HG03520 (cell line): ENCODE data around the gene ANKRD40.

Experiments
- ATAC-seq: cut with Tn5 transposase; IDR thresholded peaks from one replicate; pipeline ENCODE4 v1.9.1; 2021; ENCODE audit warnings: mild to moderate bottlenecking, moderate library complexity; ENCODE audit not compliant: unreplicated experiment

ANKRD40 gene

GRCh38 chr17:50651661-50652060 is 56.1 kb downstream of the ANKRD40 start:
- ATAC-seq, result no peak

DNA sequence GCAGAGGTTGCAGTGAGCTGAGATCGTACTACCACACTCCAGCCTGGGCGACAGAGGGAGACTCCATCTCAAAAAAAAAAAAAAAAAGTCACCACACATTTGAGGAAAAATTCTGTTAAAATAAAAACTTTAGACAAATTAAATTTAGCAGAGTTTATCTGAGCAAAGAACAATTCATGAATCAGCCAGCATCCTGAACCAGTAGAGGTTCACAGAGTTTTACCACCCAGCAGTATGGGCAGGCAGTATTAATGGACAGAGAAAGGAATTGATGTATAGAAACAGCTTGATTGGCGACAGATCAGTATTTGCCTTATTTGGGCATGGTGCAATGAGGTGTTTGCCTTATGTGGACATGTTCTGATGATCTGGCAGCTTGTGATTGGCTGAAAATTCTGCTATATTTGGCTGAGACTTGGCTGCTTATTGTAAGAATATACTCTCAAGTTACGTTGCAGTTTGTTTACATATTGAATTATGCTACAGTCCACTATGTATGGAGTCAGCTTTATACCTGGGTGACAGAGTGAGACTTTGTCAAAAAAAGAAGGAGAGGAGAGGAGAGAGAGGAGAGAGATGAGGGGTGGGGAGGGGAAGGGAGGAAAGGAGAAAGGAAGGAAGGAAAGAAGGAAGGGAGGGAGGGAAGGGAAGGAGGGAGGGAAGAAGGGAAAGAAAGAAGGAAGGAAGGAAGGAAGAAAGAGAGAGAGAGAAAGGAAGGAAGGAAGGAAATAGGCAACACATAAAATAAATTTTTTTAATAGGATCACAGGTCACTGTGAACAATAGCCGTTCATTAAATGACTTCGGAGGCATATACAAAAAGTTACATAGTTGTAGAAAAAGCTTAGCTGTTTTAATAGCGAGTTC is 58.4 kb downstream of the ANKRD40 start:
- ATAC-seq, result no peak

- no peak for ATAC-seq
Measured at GRCh38 chr17:50647187-50647586, 60.5 kb downstream of the ANKRD40 start.

DNA sequence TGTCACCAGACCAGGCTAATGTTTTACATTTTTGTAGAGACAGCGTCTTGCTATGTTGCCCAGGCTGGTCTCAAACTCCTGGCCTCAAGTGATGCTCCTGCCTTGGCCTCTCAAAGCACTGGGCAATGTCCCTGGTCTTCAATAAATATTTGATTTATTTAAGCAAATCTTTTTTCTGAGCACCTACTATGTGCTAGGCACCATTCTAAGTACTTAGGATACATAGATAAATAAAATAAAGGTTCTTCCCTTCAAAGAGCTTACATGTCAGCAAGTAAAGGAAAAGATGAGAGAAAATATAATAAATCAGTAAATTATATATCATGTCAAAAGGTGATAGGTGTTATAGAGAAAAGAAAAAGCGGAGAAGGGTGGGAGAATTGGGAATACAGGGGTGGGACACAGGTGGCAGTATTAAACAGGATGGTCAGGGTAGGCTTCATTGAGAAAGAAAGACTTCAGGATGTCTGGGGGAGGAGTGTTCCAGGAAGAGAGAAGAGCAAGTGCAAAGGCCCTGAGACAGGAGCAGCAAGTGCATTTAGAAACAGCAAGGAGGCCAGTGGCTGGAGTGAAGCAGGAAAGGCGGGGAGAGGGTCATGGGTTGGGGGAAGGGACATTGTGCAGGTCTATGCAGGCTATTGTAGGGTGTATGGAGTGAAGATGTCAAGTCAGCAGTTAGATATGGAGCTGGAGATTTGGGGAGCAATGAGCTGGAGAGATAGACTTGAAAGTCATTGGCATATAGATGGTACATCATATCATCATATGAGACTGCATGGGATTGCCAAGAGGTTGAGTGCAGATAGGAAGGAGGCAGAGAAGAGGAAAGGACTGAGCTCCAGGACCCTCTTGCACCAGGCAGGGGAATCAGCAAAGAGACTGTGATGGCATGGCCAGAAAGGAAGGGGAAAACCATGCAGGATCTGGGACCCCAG is 61.7 kb downstream of the ANKRD40 start:
- no peak for ATAC-seq
